Fibroblast of lung (primary cell): Measurements from ENCODE around the gene MSGN1. TPM values are rescaled to one million over a fixed set of nuclear protein-coding genes. Genes with fewer than 3 reads are reported as not detected.

Source experiments
- DNase-seq, 2 donors: peaks; one replicate each; pipeline versions ENCODE4 v3.0.0 to v3.0.0-alpha.2; 2010; ENCODE audit warnings: low read depth in 2 of 2
- H2AFZ ChIP-seq: 2 replicates; pipeline ENCODE4 v1.5.1; 2012; ENCODE audit warnings: low read length, control low read depth, inconsistent platforms
- H3K27ac ChIP-seq: 2 replicates; pipeline ENCODE4 v1.5.1; 2011; ENCODE audit warnings: low read length, control low read depth; ENCODE audit not compliant: insufficient read depth
- H3K27me3 ChIP-seq: 2 replicates; pipeline ENCODE4 v1.5.1; 2011; ENCODE audit warnings: mild to moderate bottlenecking, low read length; ENCODE audit not compliant: control insufficient read depth, insufficient read depth
- H3K36me3 ChIP-seq: 2 replicates; pipeline ENCODE4 v1.5.1; 2011; ENCODE audit warnings: low read length; ENCODE audit not compliant: control insufficient read depth, insufficient read depth
- H3K4me1 ChIP-seq: 2 replicates; pipeline ENCODE4 v1.5.1; 2011; ENCODE audit warnings: low read length; ENCODE audit not compliant: control insufficient read depth, insufficient read depth; ENCODE audit errors: extremely low read depth
- H3K4me2 ChIP-seq: 2 replicates; pipeline ENCODE4 v1.5.1; 2011; ENCODE audit warnings: low read length, control low read depth; ENCODE audit not compliant: insufficient read depth; ENCODE audit errors: extremely low read depth
- H3K4me3 ChIP-seq, 4 experiments: fragments of 200-600 bp in 1 of 4; sonication (generic) in 1 of 4; replicated peaks in 1 of 4; 2 replicates each; pipeline ENCODE4 v1.5.1; 2011 to 2016; ENCODE audit warnings: low read length in 4 of 4, low read depth in 3 of 4, mild to moderate bottlenecking in 3 of 4, control low read depth in 2 of 4, inconsistent platforms in 1 of 4, mixed read lengths in 1 of 4; ENCODE audit not compliant: insufficient read depth in 1 of 4; ENCODE audit errors: control extremely low read depth in 1 of 4
- H3K79me2 ChIP-seq: 2 replicates; pipeline ENCODE4 v1.5.1; 2012; ENCODE audit warnings: mild to moderate bottlenecking, low read length, inconsistent platforms; ENCODE audit not compliant: control insufficient read depth, insufficient read depth
- H3K9ac ChIP-seq: 2 replicates; pipeline ENCODE4 v1.5.1; 2011; ENCODE audit warnings: mild to moderate bottlenecking, low read length, control low read depth; ENCODE audit not compliant: insufficient read depth
- H3K9me3 ChIP-seq: 2 replicates; pipeline ENCODE4 v1.5.1; 2012; ENCODE audit warnings: low read depth, low read length; ENCODE audit not compliant: control insufficient read depth, insufficient read depth
- H4K20me1 ChIP-seq: 2 replicates; pipeline ENCODE4 v1.5.1; 2011; ENCODE audit warnings: low read length; ENCODE audit not compliant: control insufficient read depth, insufficient read depth; ENCODE audit errors: extremely low read depth
- CTCF ChIP-seq, 2 donors: IDR thresholded peaks in 1 of 2; conservative IDR thresholded peaks in 1 of 2; 1 replicate in 1 of 2; 2 replicates in 1 of 2; pipeline ENCODE4 v1.5.1; 2011 to 2012; ENCODE audit warnings: low read length in 2 of 2, control low read depth in 1 of 2, inconsistent platforms in 1 of 2, low read depth in 1 of 2, mild to moderate bottlenecking in 1 of 2
- EZH2 ChIP-seq: IDR thresholded peaks from 2 replicates; pipeline ENCODE4 v1.5.1; 2012; ENCODE audit warnings: low read length, control low read depth, mild to moderate bottlenecking; ENCODE audit errors: missing control alignments
- polyA plus RNA-seq, 2 donors: library from polyadenylated mRNA; depleted of rRNA in 1 of 2; stranded (reverse) in 1 of 2; unstranded in 1 of 2; fragments of >200 nt; gene quantifications; 2 replicates each; pipeline ENCODE4 v1.2.1, GENCODE V29; 2011 to 2012; ENCODE audit warnings: missing spikeins in 1 of 2
- total RNA-seq: library from RNA; depleted of rRNA; stranded (reverse); fragments of >200 nt; gene quantifications from 2 replicates; pipeline ENCODE4 v1.2.1, GENCODE V29; 2014

The MSGN1 gene
- total and polyA plus RNA-seq, 2 donors (not counting 1 experiment from before 2014, with no cell fraction given) = not detected

GRCh38 chr2:17786727-17787126 is 29.5 kb upstream of the MSGN1 start:
- peaks cover 2% of the 10 kb centered on the region for H3K4me1 ChIP-seq
- no peak overlapping the region for H3K4me2 ChIP-seq
- H3K9ac ChIP-seq = no peak overlapping the region
- no peaks in the 10 kb centered on the region for H3K27me3 ChIP-seq
- no peak for TF ChIP-seq CTCF (conservative IDR thresholded peaks at IDR 0.05 in 1 of 2, IDR thresholded peaks at IDR 0.05 in 1 of 2; ENCODE audit: low read depth in 1 of 2, low read length in 2 of 2)
- no peak for TF ChIP-seq EZH2
- no peak overlapping the region for H3K27ac ChIP-seq
- no peaks in the 10 kb centered on the region for H3K79me2 ChIP-seq
- DNase-seq = no peak
- no peak overlapping the region for H3K4me3 ChIP-seq
- no peaks in the 10 kb centered on the region for H4K20me1 ChIP-seq
- no peaks in the 10 kb centered on the region for H3K9me3 ChIP-seq
- no peak overlapping the region for H2AFZ ChIP-seq
- no peaks in the 10 kb centered on the region for H3K36me3 ChIP-seq

GRCh38 chr2:17788773-17789172 is 27.5 kb upstream of the MSGN1 start:
- peaks cover 4% of the 10 kb centered on the region for H3K4me1 ChIP-seq
- H3K27me3 ChIP-seq = no peaks in the 10 kb centered on the region
- no peak overlapping the region for H3K4me3 ChIP-seq
- no peak overlapping the region for H3K9ac ChIP-seq
- no peaks in the 10 kb centered on the region for H3K36me3 ChIP-seq
- DNase-seq = no peak
- no peaks in the 10 kb centered on the region for H3K79me2 ChIP-seq
- H4K20me1 ChIP-seq = no peaks in the 10 kb centered on the region
- H3K9me3 ChIP-seq = no peaks in the 10 kb centered on the region
- no peak overlapping the region for H3K27ac ChIP-seq
- no peak overlapping the region for H2AFZ ChIP-seq
- H3K4me2 ChIP-seq = no peak overlapping the region
- TF ChIP-seq CTCF (conservative IDR thresholded peaks at IDR 0.05 in 1 of 2, IDR thresholded peaks at IDR 0.05 in 1 of 2; ENCODE audit: low read depth in 1 of 2, low read length in 2 of 2) (no peak), EZH2 (no peak)

GRCh38 chr2:17790536-17790935 is 25.7 kb upstream of the MSGN1 start:
- H2AFZ ChIP-seq = no peak overlapping the region
- H3K4me2 ChIP-seq = no peak overlapping the region
- H3K9me3 ChIP-seq = no peaks in the 10 kb centered on the region
- no peaks in the 10 kb centered on the region for H4K20me1 ChIP-seq
- no peaks in the 10 kb centered on the region for H3K36me3 ChIP-seq
- H3K27ac ChIP-seq = no peak overlapping the region
- TF ChIP-seq CTCF (conservative IDR thresholded peaks at IDR 0.05 in 1 of 2, IDR thresholded peaks at IDR 0.05 in 1 of 2; ENCODE audit: low read depth in 1 of 2, low read length in 2 of 2) (no peak), EZH2 (no peak)
- no peaks in the 10 kb centered on the region for H3K27me3 ChIP-seq
- no peak overlapping the region for H3K4me3 ChIP-seq
- H3K9ac ChIP-seq = no peak overlapping the region
- H3K4me1 ChIP-seq = peaks cover 4% of the 10 kb centered on the region
- no peaks in the 10 kb centered on the region for H3K79me2 ChIP-seq
- no peak for DNase-seq
